Left ventricle myocardium inferior (tissue), 1 donor: ENCODE measurements around the gene SLC22A12. TPM values are rescaled to one million over a fixed set of nuclear protein-coding genes. Genes with fewer than 3 reads are reported as not detected.

Experiments used
- DNase-seq: peaks from one replicate; pipeline ENCODE4 v3.0.0-alpha.2; 2020
- H3K27ac ChIP-seq: fragments of 200-600 bp; replicated peaks from 2 replicates; pipeline ENCODE4 v1.8.0; 2021
- H3K27me3 ChIP-seq: fragments of 200-600 bp; 2 replicates; pipeline ENCODE4 v1.8.0; 2021; ENCODE audit warnings: low read depth
- H3K36me3 ChIP-seq: fragments of 200-600 bp; 2 replicates; pipeline ENCODE4 v1.8.0; 2021
- H3K4me1 ChIP-seq: fragments of 200-600 bp; 2 replicates; pipeline ENCODE4 v1.8.0; 2021
- H3K4me3 ChIP-seq: fragments of 200-600 bp; 2 replicates; pipeline ENCODE4 v1.8.0; 2021; ENCODE audit warnings: mild to moderate bottlenecking, moderate library complexity
- H3K9me3 ChIP-seq: fragments of 200-600 bp; replicated peaks from 2 replicates; pipeline ENCODE4 v1.8.0; 2021
- CTCF ChIP-seq: fragments of 200-600 bp; IDR thresholded peaks from 2 replicates; pipeline ENCODE4 v1.8.0; 2021; ENCODE audit warnings: antibody characterized with exemption, mild to moderate bottlenecking, borderline replicate concordance
- intact Hi-C: fragments of 100-400 bp; cut with micrococcal nuclease; formaldehyde crosslinking; loops from one replicate; pipeline ENCODE4 v1.11.0; 2022
- total RNA-seq: library from RNA; stranded (reverse); fragmentation: NEBNext Ultra II Directional; extraction: Animal tissue kit (Norgen Biotek cat#: 25700); gene quantifications from one replicate; pipeline ENCODE4 v1.2.1, GENCODE V29; 2021
- donor health status: DM: no; HTN: yes; CAD: no; lungs with severe emphysema.

The SLC22A12 gene
- total RNA-seq, 1 donor from 2014 or later: not detected

DNA sequence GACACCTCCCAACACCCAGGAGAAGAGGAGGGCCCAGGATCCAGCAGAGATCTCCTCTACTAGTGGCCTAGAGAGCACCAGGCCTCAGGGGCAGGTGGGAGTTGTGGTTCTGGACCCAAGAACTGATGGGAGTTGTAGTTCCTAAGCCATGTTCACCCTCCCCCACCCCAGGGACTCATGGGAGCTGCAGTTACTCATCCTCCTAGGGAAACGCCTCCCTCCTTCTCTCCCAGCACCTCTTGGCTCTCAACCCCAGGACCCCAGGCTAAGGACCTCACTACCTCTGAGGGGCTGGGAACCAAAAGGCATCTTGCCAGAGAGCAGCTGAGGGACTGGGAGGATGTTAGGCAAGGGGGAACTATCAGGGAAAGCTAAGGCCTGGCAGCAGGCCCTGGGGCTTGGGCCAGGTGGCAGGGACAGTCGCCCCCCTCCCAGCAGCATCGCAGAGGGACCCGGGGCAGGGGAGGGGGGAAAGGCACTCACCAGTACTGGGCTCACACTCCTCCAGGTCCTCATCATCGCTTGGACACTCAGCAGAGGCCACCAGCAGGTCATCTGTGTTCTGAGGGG lies 28.9 kb downstream of the SLC22A12 start:
- no peaks in the 10 kb centered on the region for H3K36me3 ChIP-seq
- no peak for TF ChIP-seq CTCF
- no peak overlapping the region for H3K27ac ChIP-seq
- H3K9me3 ChIP-seq: no peaks in the 10 kb centered on the region
- DNase-seq: no peak
- intact Hi-C loops: no loop called here
- H3K27me3 ChIP-seq: no peaks in the 10 kb centered on the region
- no peak overlapping the region for H3K4me3 ChIP-seq
- H3K4me1 ChIP-seq: peaks cover 10% of the 10 kb centered on the region

DNA sequence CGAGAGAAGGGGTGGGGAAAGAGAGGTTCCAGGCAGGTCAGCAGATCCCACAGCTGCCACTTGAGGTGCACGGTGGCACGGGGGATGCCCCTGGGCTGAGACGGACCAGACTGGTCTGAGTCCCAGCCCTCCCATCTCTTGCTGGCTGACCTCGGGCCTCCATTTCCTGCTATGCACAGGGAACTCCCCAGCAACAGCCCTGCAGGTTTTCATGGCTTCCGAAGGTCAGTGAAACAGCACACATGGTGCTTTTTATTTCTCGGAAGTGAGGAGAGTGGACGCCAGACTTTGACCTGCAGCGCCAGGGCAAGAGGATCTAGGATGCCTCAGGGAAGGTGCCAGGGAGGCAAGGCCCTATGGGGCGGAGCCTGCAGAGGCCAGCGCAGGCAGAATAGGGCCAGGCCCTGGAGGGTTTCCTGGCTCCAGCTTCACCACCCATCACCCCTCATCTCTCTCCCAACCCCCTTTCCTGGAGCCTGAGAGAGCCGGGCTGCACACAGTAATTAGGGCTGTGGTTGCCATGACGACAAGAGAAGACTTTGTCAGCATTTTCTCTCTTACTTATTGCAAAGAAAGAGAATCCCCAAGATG lies 29.5 kb downstream of the SLC22A12 start:
- H3K27me3 ChIP-seq: peaks cover 5% of the 10 kb centered on the region
- H3K27ac ChIP-seq: no peak overlapping the region
- no peaks in the 10 kb centered on the region for H3K36me3 ChIP-seq
- H3K4me3 ChIP-seq: no peak overlapping the region
- DNase-seq: no peak
- no peaks in the 10 kb centered on the region for H3K9me3 ChIP-seq
- no peak for TF ChIP-seq CTCF
- intact Hi-C loops: no loop called here
- peaks cover 10% of the 10 kb centered on the region for H3K4me1 ChIP-seq

DNA sequence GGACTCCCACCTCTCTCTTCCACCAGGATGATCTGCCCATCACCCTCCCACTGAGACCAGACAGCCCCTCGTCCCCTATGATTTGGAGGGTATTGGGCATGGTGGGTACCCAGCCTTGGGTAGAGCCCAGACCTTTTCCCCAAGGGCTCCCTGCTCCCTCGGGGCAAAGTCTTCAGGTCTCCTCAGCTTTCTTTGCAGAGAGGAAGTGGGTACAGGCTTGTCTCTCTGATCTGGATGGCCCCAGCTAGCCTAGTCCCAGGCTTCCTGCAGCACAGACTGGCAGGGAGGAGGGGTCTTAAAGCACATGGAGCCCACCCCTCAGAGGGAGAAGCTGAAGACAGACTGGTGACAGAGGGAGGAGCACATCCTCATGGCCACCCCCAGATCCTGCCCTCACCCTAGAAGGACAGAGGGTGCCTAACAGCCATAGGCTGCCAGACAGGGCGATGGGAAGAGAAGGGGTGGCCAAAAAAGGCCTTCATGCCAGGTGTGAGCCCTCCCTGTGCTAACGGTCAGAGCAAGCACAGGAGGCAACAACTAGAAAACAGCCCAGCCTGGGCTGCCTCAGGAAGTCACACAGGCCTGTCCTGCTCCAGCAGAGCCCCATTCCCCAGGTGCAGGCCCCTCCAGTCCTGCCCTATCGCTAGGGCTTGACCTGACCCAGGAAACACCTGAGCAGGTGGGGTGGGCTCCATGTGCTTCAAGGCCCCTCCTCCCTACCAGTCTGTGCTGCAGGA lies 30.4 kb downstream of the SLC22A12 start:
- TF ChIP-seq CTCF: no peak
- no peak overlapping the region for H3K4me3 ChIP-seq
- peaks cover 10% of the 10 kb centered on the region for H3K4me1 ChIP-seq
- H3K9me3 ChIP-seq: no peaks in the 10 kb centered on the region
- H3K27ac ChIP-seq: no peak overlapping the region
- H3K27me3 ChIP-seq: peaks cover 15% of the 10 kb centered on the region
- no peak for DNase-seq
- intact Hi-C loops: no loop called here
- no peaks in the 10 kb centered on the region for H3K36me3 ChIP-seq

DNA sequence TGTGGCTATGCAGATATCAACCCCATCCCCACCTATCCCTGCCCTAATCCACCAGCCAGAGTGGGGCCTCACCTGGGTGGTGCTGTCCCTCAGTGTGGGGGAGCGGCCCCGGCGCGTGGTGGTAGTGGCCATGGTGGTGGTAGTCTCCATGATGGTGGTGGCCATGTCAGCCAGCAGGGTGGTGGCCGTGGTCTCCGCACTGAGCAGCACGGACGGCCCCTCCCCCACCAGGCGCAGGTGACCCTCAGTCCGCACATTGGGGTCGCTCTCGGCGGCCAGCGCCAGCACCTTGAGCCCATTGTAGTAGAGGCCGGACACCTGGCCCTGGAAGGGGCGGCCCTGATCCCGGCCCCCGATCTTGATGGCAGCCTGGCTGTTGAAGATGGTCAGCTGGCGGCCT lies 31.7 kb downstream of the SLC22A12 start:
- TF ChIP-seq CTCF: no peak
- H3K36me3 ChIP-seq: no peaks in the 10 kb centered on the region
- peaks cover 25% of the 10 kb centered on the region for H3K27me3 ChIP-seq
- no peaks in the 10 kb centered on the region for H3K9me3 ChIP-seq
- no peak overlapping the region for H3K4me3 ChIP-seq
- DNase-seq: no peak
- peaks cover 10% of the 10 kb centered on the region for H3K4me1 ChIP-seq
- H3K27ac ChIP-seq: no peak overlapping the region
- intact Hi-C loops: no loop called here

DNA sequence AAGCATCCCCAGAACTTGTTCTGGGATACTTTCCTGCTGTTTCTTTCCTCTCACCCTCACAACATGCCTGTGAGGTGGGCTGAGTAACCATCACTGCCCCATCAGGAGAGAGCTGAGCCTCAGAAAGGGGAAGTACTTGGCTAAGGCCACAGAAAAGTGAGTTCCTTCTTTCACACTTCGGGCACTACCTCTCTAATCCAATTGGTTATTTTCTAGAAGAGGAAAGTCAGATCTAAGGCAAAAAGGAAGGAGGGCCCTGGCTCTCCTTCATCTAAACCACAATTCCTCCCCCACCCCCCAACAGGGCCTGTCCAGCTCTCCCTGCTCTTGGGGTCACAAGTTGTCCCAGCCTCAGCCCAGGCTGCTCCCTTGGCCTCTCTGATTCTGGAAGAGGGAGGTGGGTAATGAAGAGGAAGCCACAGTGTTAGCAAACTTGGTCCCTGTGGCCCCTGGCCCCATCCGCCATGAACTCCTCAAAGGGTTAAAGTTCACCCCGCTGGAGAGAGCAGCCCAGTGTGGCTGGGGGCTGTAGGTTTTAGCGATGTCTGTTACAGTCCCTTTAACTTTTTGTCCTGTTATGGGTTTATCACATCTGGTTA lies 34.0 kb downstream of the SLC22A12 start:
- peaks cover 9% of the 10 kb centered on the region for H3K4me1 ChIP-seq
- H3K9me3 ChIP-seq: no peaks in the 10 kb centered on the region
- H3K36me3 ChIP-seq: no peaks in the 10 kb centered on the region
- no peak for DNase-seq
- TF ChIP-seq CTCF: no peak
- no peak overlapping the region for H3K27ac ChIP-seq
- H3K4me3 ChIP-seq: no peak overlapping the region
- H3K27me3 ChIP-seq: peaks cover 48% of the 10 kb centered on the region
- intact Hi-C loops: no loop called here
